NCI-H748 (cell line): ENCODE data around the gene VAV2.

Experiments
- DNase-seq: peaks from one replicate; lab custom pipeline; 2025; ENCODE audit not compliant: unreplicated experiment; lab: John Stamatoyannopoulos, UW

The VAV2 gene

GRCh38 chr9:133737071-133737773 is 254.9 kb downstream of the VAV2 start:
- peak; percentile 40 for DNase-seq

GRCh38 chr9:133735931-133736330 is 256.2 kb downstream of the VAV2 start:
- no peak for DNase-seq

DNA sequence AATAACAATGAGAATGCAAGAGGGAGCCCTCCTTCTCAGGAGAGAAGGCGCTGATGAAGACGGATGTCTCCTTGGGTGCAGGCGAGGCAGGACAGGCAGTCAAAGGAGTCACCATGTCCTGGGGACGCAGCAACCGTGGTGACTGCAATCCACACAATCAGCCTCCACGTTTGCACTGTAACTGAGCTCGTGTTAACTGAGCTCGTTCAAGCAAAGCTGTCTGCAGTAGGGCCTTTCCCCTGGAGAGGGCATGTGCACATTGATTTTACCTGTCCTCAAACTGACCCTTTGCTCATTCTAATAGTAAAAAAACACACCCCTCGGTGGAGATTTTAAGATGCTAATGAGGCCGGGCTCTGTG is 256.7 kb downstream of the VAV2 start:
- DNase-seq, result no peak

DNA sequence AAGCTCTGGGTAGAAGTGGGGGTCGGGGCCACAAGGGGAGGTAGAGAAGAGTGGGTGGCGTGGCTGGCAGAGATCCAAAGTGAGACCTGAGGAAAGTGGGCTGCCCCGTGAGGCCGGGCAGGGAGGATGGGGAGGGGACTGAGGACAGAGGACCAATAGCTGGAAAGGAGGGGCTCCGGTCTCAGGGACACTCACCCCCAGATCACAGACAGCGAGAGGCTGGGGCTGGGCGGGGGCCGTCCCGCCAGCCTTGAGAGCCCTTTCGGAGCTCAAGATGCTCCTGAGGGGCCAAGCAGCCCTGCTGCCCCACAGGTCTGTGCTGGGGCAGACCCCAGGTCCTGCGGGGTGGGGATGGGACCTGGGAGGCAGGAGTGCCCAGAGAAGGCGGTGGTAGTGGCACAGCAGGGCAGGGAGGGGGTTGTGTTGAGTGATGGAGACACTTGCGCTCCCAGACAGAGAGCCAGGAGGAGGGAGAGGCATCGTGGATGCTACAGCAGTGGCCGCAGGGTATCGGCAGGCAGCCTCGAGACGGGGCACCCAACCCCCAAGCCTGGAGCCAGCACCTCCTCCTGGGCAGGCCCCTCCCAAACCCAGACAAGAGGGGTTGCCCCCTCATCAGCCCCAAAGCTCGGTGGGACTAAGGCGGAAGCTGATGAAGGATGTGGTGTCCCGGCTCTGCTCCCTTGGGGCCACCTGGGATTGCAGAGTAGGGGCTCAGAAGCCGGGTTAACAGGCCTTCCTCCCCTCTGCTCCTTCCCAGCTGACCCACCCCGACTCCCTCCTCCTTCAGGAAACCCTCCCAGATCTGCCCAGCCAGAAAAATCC is 257.3 kb downstream of the VAV2 start:
- no peak for DNase-seq

GRCh38 chr9:133733796-133734533 is 258.2 kb downstream of the VAV2 start:
- DNase-seq, result no peak

- DNase-seq, result no peak
Observed at GRCh38 chr9:133733421-133733795, 258.7 kb downstream of the VAV2 start.

DNA sequence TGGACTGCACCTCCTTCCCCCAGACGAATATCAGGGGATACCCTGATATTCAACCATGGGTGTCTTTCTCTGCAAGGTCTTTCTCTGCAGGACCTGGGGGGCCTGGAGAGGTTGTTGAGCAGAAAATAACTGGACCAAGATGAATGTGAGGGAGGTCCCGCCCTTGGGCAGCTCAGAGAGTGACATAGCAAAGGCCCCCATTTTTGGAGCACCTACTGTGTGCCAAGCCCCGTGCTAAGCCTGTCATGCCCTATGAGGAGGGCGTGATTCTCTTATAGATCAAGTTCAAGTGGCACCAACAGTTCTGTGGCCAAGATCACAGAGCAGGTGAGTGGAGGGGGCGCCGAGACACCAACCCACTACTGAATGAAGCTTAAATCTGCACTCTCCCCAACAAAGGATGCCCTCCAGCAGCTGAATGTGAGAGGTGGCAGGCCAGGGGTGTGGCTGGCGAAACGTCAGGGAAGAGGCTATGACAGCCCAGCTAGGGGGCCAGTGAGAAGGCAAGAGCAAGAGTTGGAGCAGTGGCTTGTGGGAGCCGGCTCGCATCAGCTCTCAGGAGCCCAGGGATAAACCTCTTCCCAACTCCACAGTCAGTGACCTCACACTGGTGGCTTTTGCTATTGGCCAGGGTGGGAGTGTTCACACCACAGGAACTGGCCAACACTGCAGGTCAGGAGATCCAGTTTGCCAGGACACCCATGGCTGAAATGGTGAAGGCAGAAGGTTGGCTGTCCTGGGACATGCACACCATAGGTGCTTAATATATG is 259.3 kb downstream of the VAV2 start:
- DNase-seq, result no peak

GRCh38 chr9:133731876-133732638 is 260.1 kb downstream of the VAV2 start:
- peak; percentile 70 for DNase-seq

DNA sequence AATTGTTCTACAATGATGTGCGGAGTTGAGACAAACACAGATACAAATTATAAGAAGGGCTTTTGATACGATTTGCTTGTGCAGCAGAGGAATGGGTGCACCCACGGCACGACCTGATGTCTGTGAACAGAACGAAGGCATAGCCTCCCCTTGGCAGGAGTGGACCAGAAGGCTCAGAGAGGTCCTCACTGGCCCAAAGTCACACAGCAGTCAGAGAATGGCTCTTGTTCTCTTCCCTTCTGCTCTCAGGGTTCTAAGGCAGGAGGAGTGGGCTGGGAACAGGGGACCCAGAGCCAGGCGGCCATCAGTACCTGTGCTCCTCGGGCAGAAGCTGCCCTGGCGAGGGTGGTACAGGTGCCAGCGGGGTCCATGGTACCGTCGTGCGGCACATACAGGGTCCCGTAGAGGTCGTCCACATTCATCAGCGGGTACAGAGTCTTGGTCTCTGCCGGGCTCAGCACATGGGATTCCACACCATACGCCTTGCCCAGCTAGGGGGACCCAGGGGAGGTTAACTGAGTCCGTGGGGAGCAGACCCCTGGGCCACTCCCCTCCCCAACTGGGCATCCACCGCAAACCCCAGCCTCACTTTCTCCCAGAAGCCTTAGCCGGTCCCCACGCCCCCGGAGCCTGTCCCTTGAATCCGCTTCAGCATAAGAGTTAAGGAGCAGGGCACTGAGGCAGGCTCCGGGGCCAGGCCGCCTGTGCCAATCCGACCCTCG is 261.0 kb downstream of the VAV2 start:
- no peak for DNase-seq

DNA sequence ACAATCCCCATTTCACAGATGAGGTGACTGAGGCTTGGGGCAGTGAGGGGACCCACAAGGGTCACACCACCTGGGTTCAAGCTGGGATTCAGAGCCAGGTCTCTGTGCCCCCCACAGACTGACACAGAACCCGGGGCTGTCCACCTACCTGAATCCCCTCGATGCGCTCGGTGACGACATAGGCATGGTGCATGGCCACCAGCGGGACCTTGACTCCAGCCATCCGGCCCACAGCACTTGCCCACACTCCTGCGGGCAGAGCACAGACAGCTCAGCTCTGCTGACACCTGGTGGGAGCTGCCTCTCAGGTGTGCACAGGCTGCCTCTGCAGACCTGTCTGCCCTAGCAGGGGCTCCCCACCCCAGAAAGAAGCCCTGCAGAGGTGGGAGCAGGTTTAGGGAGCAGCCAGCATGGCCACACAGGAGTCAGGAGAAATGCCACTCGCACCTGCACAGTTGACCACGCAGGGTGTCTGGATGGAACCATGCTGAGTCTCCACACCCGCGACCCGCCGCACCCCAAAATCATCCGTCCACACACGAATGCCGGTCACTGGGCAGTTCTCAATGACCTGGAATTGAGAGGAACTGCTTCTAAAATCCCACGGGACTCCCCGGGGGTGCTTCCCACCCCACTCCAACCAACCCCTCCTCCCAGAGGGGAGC is 262.4 kb downstream of the VAV2 start:
- peak; percentile 21 for DNase-seq

DNA sequence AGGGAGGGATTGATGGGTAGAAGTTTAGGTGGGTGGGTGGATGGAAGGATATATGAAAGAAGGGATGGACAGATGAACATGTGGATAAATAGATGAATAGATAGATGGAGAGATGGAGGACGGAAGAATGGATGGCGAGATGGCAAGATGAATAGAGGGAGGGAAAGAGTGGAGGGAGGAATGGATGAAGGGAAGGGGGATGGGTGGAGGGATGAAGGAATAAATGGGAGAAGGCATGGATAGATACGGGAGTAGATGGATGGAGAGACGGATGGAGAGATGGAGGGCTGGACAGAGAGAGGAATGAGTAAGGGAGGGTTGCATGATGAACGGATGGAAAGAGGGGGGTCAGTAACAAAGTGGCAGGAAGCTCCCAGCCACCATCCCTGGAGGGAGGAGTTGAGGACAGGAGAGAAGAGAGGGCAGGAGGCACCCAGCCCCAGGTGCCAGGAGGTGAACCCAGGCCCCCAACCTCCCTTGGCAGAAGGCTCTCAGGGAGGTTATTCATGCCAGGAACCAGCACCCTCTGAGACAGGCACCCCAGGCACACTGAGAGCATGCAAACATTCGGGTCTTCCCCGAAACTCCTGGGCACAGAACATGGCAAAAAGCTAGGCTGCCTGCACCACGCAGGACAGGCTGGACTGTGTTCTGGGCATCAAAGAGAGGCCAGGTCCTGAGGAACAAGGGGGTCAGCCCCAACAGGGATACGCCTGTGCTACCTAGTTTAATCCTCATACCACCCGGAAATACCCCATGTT is 263.1 kb downstream of the VAV2 start:
- DNase-seq, result no peak

DNA sequence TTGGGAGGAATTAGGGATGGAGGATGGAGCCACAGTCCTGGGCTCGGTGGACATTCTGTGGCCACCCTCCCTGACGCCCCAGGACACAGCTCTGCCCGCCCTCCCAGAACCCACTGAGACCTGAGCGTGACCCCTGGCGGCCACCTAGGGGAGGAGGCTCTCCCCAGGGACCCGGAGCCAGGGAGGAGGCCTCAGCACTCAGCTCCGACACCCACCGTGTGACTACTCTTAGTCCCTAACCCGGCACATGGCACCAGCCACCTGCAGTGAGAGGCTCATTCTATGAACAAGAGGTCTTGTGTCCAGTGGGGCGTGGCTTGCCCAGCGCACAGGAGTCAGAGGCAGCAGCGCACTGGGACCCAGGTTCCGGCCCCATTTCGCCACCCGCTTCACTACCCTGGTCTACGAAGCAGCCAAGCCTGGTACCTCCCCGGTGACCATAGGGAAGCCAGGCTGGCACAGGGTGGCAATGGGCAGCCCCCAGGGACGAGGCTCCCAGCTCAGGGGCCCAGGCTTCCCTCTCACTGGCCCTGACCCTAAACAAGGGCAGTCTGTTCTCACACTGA is 264.2 kb downstream of the VAV2 start:
- no peak for DNase-seq

DNA sequence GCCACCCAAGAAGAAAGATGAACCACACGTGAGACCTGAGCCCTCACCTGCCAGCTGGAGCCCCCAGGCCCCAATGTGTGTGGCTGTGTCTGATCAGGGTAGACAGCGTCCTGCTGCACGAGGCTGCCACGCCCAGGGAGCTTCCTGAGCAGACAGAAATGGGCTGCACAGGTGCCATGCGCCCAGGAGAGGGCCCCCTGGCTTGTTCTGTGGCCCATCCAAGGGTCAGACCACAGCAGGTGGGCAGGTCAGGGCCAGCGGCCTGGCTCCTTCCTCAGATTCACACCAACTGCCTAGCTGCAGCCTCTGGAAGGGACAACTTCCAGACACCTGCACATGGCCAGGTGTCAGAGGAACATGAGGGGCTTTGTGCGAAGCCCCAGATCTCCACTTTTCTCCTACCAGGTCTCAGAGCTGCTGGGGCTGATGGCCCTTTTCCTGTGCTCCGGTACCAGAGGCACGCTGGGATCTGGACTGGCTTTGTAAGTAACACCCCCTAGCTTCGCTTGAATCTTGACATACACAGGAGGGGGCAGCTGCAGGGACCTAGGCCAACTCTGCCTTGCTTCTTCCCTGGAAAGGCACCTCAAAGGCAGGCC is 264.7 kb downstream of the VAV2 start:
- DNase-seq, result peak; percentile 23

- DNase-seq, result peak; percentile 69
Observed at GRCh38 chr9:133726401-133727276, 265.5 kb downstream of the VAV2 start.

- no peak for DNase-seq
Observed at GRCh38 chr9:133725886-133726285, 266.2 kb downstream of the VAV2 start.

DNA sequence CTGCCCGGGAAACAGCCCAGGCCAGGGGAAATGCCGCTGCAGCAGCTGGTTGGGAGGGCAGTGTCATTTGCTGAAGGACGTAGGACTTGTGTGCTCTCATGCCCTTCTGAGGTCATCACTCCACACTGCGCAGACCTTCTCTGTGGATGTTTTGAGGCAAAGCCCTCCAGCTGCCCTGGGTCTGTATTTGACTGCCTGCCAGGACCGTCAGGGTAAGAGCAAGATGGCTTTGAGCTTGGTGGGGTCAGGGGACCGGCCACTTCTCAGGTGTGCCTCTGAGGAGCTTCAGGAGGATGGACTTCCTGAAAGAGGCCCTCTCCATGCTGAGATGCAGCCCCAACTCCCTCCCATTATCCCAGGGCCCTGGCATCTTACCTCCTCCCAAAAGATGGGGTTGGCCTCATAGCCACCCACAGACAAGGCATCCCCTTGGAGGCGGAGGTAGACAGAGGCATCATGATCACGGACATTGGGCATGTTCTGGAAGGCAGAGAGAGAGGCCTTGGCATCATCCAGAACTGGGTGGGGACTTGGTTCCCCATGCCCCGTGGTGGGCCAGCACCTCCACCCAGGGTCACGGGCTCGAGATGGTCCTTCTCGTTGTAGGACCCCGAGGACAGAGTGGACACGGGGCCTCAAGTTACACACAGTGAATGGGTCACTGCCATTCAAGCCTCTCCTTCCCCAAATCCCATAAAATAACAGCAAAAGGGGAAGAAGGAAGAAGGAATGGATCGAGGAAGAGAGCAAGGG is 273.4 kb downstream of the VAV2 start:
- no peak for DNase-seq
